Suprapubic skin (tissue), 3 donors: ENCODE results near the gene MRS2.

Experiments used
- POLR2A ChIP-seq, 2 donors: fragments of 450-650 bp; IDR thresholded peaks; one replicate each; pipeline ENCODE4 v1.6.1; 2017; ENCODE audit warnings: antibody characterized with exemption in 2 of 2, mild to moderate bottlenecking in 2 of 2, moderate library complexity in 2 of 2
- TF ChIP-seq, protein P1 (sequence below), 2 donors: fragments of 200-600 bp in 1 of 2; fragments of 450-650 bp in 1 of 2; sonication (generic) in 1 of 2; IDR thresholded peaks; one replicate each; pipeline ENCODE4 v1.5.1; 2016 to 2019; ENCODE audit warnings: antibody characterized with exemption in 2 of 2, mild to moderate bottlenecking in 1 of 2, moderate library complexity in 1 of 2

DNA sequence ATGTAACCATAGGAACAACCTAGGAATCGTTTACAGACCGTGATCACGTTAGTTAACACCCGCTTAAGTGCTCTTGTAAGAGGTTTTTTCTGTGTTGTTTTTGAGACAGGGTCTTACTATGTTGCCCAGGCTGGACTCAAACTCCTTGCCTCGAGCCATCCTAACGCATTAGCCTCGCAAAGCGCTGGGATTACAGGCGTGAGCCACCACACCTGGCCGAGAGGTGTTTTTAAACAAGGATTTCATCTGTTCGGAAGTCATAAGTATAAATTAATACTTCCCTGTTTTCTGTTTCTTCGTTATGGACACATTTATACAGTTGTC, 727 bp downstream of the MRS2 start:
- TF ChIP-seq POLR2A (IDR thresholded peaks at IDR 0.05), result no peak
- TF ChIP-seq, protein P1, sequence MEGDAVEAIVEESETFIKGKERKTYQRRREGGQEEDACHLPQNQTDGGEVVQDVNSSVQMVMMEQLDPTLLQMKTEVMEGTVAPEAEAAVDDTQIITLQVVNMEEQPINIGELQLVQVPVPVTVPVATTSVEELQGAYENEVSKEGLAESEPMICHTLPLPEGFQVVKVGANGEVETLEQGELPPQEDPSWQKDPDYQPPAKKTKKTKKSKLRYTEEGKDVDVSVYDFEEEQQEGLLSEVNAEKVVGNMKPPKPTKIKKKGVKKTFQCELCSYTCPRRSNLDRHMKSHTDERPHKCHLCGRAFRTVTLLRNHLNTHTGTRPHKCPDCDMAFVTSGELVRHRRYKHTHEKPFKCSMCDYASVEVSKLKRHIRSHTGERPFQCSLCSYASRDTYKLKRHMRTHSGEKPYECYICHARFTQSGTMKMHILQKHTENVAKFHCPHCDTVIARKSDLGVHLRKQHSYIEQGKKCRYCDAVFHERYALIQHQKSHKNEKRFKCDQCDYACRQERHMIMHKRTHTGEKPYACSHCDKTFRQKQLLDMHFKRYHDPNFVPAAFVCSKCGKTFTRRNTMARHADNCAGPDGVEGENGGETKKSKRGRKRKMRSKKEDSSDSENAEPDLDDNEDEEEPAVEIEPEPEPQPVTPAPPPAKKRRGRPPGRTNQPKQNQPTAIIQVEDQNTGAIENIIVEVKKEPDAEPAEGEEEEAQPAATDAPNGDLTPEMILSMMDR (IDR thresholded peaks at IDR 0.05), result no peak
